ENCODE measurements around the gene PIGU. TPM values are rescaled to one million over a fixed set of nuclear protein-coding genes. Genes with fewer than 3 reads are reported as not detected.

Gene PIGU
- polyA plus RNA-seq, 3 donors, result 5.8 to 11.3 (median 10.9) TPM

- peak overlapping the region in 1 of 7 donors; percentile 59 for H3K27ac Mint-ChIP-seq
- no peak overlapping the region for H3K4me3 ChIP-seq (replicated peaks in 1 of 3; ENCODE audit: low read depth in 2 of 3, low read length in 3 of 3)
- H3K4me1 Mint-ChIP-seq, result no peaks in the 10 kb centered on the region
- TF ChIP-seq, protein P1, sequence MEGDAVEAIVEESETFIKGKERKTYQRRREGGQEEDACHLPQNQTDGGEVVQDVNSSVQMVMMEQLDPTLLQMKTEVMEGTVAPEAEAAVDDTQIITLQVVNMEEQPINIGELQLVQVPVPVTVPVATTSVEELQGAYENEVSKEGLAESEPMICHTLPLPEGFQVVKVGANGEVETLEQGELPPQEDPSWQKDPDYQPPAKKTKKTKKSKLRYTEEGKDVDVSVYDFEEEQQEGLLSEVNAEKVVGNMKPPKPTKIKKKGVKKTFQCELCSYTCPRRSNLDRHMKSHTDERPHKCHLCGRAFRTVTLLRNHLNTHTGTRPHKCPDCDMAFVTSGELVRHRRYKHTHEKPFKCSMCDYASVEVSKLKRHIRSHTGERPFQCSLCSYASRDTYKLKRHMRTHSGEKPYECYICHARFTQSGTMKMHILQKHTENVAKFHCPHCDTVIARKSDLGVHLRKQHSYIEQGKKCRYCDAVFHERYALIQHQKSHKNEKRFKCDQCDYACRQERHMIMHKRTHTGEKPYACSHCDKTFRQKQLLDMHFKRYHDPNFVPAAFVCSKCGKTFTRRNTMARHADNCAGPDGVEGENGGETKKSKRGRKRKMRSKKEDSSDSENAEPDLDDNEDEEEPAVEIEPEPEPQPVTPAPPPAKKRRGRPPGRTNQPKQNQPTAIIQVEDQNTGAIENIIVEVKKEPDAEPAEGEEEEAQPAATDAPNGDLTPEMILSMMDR (IDR thresholded peaks at IDR 0.05), result no peak
- H3K79me2 ChIP-seq (ENCODE audit: insufficient read depth, low read length), result no peaks in the 10 kb centered on the region
- H3K36me3 Mint-ChIP-seq, result peaks cover 68 to 81% of the 10 kb centered on the region in 2 donors
- no peak overlapping the region for H2AFZ ChIP-seq (ENCODE audit: insufficient read depth, low read depth, low read length, poor library complexity, severe bottlenecking)
- no peaks in the 10 kb centered on the region for H3K27me3 ChIP-seq (ENCODE audit: control insufficient read depth in 2 of 2, insufficient read depth in 2 of 2, low read length in 2 of 2)
- H3K9me3 Mint-ChIP-seq, result no peaks in the 10 kb centered on the region
- WGBS (ENCODE audit: insufficient coverage), result no CpG with 5 or more reads among the region's 9 CpGs
- no peaks in the 10 kb centered on the region for H3K27me3 Mint-ChIP-seq (ENCODE audit: low read depth in 3 of 3)
- no peak overlapping the region for H3K4me2 ChIP-seq (replicated peaks; ENCODE audit: extremely low read depth, low read length, poor library complexity, severe bottlenecking)
- no peak overlapping the region for H3K27ac ChIP-seq (ENCODE audit: low read depth in 1 of 2, low read length in 2 of 2)
- H3K4me3 Mint-ChIP-seq, result no peak overlapping the region
- no peak for DNase-seq
- no peak overlapping the region for H3K9ac ChIP-seq (ENCODE audit: insufficient read depth, low read length, poor library complexity, severe bottlenecking)
- intact Hi-C loops (cut with micrococcal nuclease), result no loop called here
- H3K9me3 ChIP-seq (replicated peaks in 1 of 2; ENCODE audit: control insufficient read depth in 1 of 2, insufficient read depth in 1 of 2, low read length in 2 of 2), result no peaks in the 10 kb centered on the region
- peaks cover 47 to 91% of the 10 kb centered on the region in 2 donors for H3K36me3 ChIP-seq (replicated peaks in 1 of 2; ENCODE audit: control insufficient read depth in 1 of 2, insufficient read depth in 2 of 2, low read length in 2 of 2)
- H3K4me1 ChIP-seq (ENCODE audit: control insufficient read depth in 1 of 2, insufficient read depth in 2 of 2, low read length in 2 of 2), result no peaks in the 10 kb centered on the region
- H4K20me1 ChIP-seq (ENCODE audit: insufficient read depth, low read length), result no peaks in the 10 kb centered on the region
Observed at GRCh38 chr20:34717230-34718095, 40.6 kb upstream of the PIGU start.

DNA sequence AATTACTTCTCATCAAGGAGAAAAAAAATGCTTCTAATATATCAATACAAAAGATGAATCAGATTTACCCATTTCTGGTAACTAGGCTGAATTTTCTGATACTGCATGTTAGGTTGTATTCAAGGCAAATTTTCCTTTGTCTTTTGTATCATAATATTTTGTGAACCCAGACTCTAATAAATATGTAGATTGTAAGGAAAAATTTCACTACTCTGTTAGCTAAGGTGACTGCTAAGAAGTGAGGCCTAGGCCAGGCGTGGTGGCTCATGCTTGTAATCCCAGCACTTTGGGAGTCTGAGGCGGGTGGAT is 40.0 kb upstream of the PIGU start:
- 100% methylated on average over 1 of the region's 2 CpGs for WGBS (ENCODE audit: insufficient coverage)
- H3K4me2 ChIP-seq (replicated peaks; ENCODE audit: extremely low read depth, low read length, poor library complexity, severe bottlenecking), result no peak overlapping the region
- no peaks in the 10 kb centered on the region for H3K9me3 Mint-ChIP-seq

More for the DNA sequence above, 40.0 kb upstream of the PIGU start:
- no peak overlapping the region for H3K9ac ChIP-seq (ENCODE audit: insufficient read depth, low read length, poor library complexity, severe bottlenecking)
- intact Hi-C loops (cut with micrococcal nuclease), result no loop called here
- TF ChIP-seq, protein P1 (IDR thresholded peaks at IDR 0.05), result no peak
- H3K9me3 ChIP-seq (replicated peaks in 1 of 2; ENCODE audit: control insufficient read depth in 1 of 2, insufficient read depth in 1 of 2, low read length in 2 of 2), result no peaks in the 10 kb centered on the region
- no peak overlapping the region for H3K27ac ChIP-seq (ENCODE audit: low read depth in 1 of 2, low read length in 2 of 2)
- H3K36me3 ChIP-seq (replicated peaks in 1 of 2; ENCODE audit: control insufficient read depth in 1 of 2, insufficient read depth in 2 of 2, low read length in 2 of 2), result peaks cover 46 to 89% of the 10 kb centered on the region in 2 donors
- H3K27ac Mint-ChIP-seq, result no peak overlapping the region
- no peaks in the 10 kb centered on the region for H3K79me2 ChIP-seq (ENCODE audit: insufficient read depth, low read length)
- no peak overlapping the region for H2AFZ ChIP-seq (ENCODE audit: insufficient read depth, low read depth, low read length, poor library complexity, severe bottlenecking)
- H3K36me3 Mint-ChIP-seq, result peaks cover 70 to 82% of the 10 kb centered on the region in 2 donors
- H3K4me3 ChIP-seq (replicated peaks in 1 of 3; ENCODE audit: low read depth in 2 of 3, low read length in 3 of 3), result no peak overlapping the region
- H3K4me1 Mint-ChIP-seq, result no peaks in the 10 kb centered on the region
- DNase-seq, result no peak
- no peaks in the 10 kb centered on the region for H4K20me1 ChIP-seq (ENCODE audit: insufficient read depth, low read length)
- no peaks in the 10 kb centered on the region for H3K4me1 ChIP-seq (ENCODE audit: control insufficient read depth in 1 of 2, insufficient read depth in 2 of 2, low read length in 2 of 2)
- H3K4me3 Mint-ChIP-seq, result no peak overlapping the region
- H3K27me3 ChIP-seq (ENCODE audit: control insufficient read depth in 2 of 2, insufficient read depth in 2 of 2, low read length in 2 of 2), result no peaks in the 10 kb centered on the region
- no peaks in the 10 kb centered on the region for H3K27me3 Mint-ChIP-seq (ENCODE audit: low read depth in 3 of 3)
